ENCODE results near the gene PPP1R37. TPM values are rescaled to one million over a fixed set of nuclear protein-coding genes. Genes with fewer than 3 reads are reported as not detected.

Gene PPP1R37
- total RNA-seq, 1 experiment from 2014 or later, result 20.4 TPM

- no peak for DNase-seq (ENCODE audit: low read depth, low spot score)
- ATAC-seq, result no peak
- CTCF ChIA-PET, result no interaction called here
- TF ChIP-seq, protein P1, sequence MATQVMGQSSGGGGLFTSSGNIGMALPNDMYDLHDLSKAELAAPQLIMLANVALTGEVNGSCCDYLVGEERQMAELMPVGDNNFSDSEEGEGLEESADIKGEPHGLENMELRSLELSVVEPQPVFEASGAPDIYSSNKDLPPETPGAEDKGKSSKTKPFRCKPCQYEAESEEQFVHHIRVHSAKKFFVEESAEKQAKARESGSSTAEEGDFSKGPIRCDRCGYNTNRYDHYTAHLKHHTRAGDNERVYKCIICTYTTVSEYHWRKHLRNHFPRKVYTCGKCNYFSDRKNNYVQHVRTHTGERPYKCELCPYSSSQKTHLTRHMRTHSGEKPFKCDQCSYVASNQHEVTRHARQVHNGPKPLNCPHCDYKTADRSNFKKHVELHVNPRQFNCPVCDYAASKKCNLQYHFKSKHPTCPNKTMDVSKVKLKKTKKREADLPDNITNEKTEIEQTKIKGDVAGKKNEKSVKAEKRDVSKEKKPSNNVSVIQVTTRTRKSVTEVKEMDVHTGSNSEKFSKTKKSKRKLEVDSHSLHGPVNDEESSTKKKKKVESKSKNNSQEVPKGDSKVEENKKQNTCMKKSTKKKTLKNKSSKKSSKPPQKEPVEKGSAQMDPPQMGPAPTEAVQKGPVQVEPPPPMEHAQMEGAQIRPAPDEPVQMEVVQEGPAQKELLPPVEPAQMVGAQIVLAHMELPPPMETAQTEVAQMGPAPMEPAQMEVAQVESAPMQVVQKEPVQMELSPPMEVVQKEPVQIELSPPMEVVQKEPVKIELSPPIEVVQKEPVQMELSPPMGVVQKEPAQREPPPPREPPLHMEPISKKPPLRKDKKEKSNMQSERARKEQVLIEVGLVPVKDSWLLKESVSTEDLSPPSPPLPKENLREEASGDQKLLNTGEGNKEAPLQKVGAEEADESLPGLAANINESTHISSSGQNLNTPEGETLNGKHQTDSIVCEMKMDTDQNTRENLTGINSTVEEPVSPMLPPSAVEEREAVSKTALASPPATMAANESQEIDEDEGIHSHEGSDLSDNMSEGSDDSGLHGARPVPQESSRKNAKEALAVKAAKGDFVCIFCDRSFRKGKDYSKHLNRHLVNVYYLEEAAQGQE (IDR thresholded peaks at IDR 0.05; ENCODE audit: insufficient read depth in 1 of 2, low read depth in 2 of 2, low read length in 1 of 2), result no peak
- POLR2A ChIA-PET, result no interaction called here
- Histone ChIP-seq H3K36me3 (ENCODE audit: control insufficient read depth, insufficient read depth, low read length) (no peaks in the 10 kb centered on the region; the same call in 1 of the 2 replicates), H3K4me1 (ENCODE audit: control insufficient read depth, insufficient read depth, low read length) (no peaks in the 10 kb centered on the region), H3K4me3 (ENCODE audit: low read depth in 2 of 2, low read length in 2 of 2) (no peak overlapping the region), H3K9me3 (ENCODE audit: control insufficient read depth, insufficient read depth, low read depth, low read length) (no peaks in the 10 kb centered on the region), H3K27ac (ENCODE audit: low read length) (no peak overlapping the region), H3K27me3 (ENCODE audit: control insufficient read depth, insufficient read depth, low read length) (no peaks in the 10 kb centered on the region)
- BruUV-seq (replicated peaks), result no TSS peak
- intact Hi-C loops (cut with micrococcal nuclease; ENCODE audit: unreplicated experiment) (no loop called here), in situ Hi-C loops (cut with HindIII; ENCODE audit: low pct_unique_long_range_greater_than_20kb, low sequenced_read_pairs) (no loop called here)
Measured at GRCh38 chr19:45146251-45146650, 53.3 kb downstream of the PPP1R37 start.

GRCh38 chr19:45146741-45147205 is 53.8 kb downstream of the PPP1R37 start:
- CTCF ChIA-PET, result no interaction called here

More at GRCh38 chr19:45146741-45147205, 53.8 kb downstream of the PPP1R37 start:
- no peak overlapping the region for H3K4me3 ChIP-seq (ENCODE audit: low read depth in 2 of 2, low read length in 2 of 2)
- no peaks in the 10 kb centered on the region for H3K4me1 ChIP-seq (ENCODE audit: control insufficient read depth, insufficient read depth, low read length)
- H3K36me3 ChIP-seq (ENCODE audit: control insufficient read depth, insufficient read depth, low read length), result no peaks in the 10 kb centered on the region; the same call in 1 of the 2 replicates
- no peaks in the 10 kb centered on the region for H3K27me3 ChIP-seq (ENCODE audit: control insufficient read depth, insufficient read depth, low read length)
- POLR2A ChIA-PET, result no interaction called here
- DNase-seq (ENCODE audit: low read depth, low spot score) (no peak), ATAC-seq (no peak)
- no peaks in the 10 kb centered on the region for H3K9me3 ChIP-seq (ENCODE audit: control insufficient read depth, insufficient read depth, low read depth, low read length)
- intact Hi-C loops (cut with micrococcal nuclease; ENCODE audit: unreplicated experiment) (no loop called here), in situ Hi-C loops (cut with HindIII; ENCODE audit: low pct_unique_long_range_greater_than_20kb, low sequenced_read_pairs) (no loop called here)
- no peak overlapping the region for H3K27ac ChIP-seq (ENCODE audit: low read length)
- no TSS peak for BruUV-seq (replicated peaks)
- TF ChIP-seq POLR2AphosphoS5 (IDR thresholded peaks at IDR 0.05; ENCODE audit: low read depth, low read length) (no peak), SIN3A (IDR thresholded peaks at IDR 0.05; ENCODE audit: borderline replicate concordance, insufficient read depth, low read depth, low read length) (no peak), TCF7L2 (IDR thresholded peaks at IDR 0.05; ENCODE audit: low read depth, low read length) (no peak), CTCF (IDR thresholded peaks at IDR 0.05) (no peak)
